Measurements from ENCODE around the gene NRG2.

NRG2 gene

GRCh38 chr5:139911425-139912120, 131.5 kb downstream of the NRG2 start:
- no peaks in the 10 kb centered on the region for H3K9me3 ChIP-seq (ENCODE audit: control insufficient read depth, low read length)
- no peak overlapping the region for H3K27ac ChIP-seq (ENCODE audit: insufficient read depth, low read depth, low read length, poor library complexity, severe bottlenecking)
- WGBS, 2 experiments: 90 to 94% methylated on average over 3 to 4 of the region's 4 CpGs
- H3K4me1 ChIP-seq (ENCODE audit: control insufficient read depth, insufficient read depth, low read length): no peaks in the 10 kb centered on the region
- no peaks in the 10 kb centered on the region for H3K36me3 ChIP-seq (ENCODE audit: control insufficient read depth, insufficient read depth, low read length)
- no peak overlapping the region for H3K4me3 ChIP-seq (ENCODE audit: insufficient read depth, low read depth, low read length)
- H3K27me3 ChIP-seq (ENCODE audit: control insufficient read depth, insufficient read depth, low read length, poor library complexity, severe bottlenecking): no peaks in the 10 kb centered on the region

- Histone ChIP-seq H3K4me1 (ENCODE audit: control insufficient read depth, insufficient read depth, low read length) (no peaks in the 10 kb centered on the region), H3K27ac (ENCODE audit: insufficient read depth, low read depth, low read length, poor library complexity, severe bottlenecking) (no peak overlapping the region), H3K9me3 (ENCODE audit: control insufficient read depth, low read length) (no peaks in the 10 kb centered on the region), H3K27me3 (ENCODE audit: control insufficient read depth, insufficient read depth, low read length, poor library complexity, severe bottlenecking) (peaks cover 3% of the 10 kb centered on the region), H3K36me3 (ENCODE audit: control insufficient read depth, insufficient read depth, low read length) (no peaks in the 10 kb centered on the region), H3K4me3 (ENCODE audit: insufficient read depth, low read depth, low read length) (no peak overlapping the region)
- WGBS, 2 experiments: 84 to 85% methylated on average over 5 of the region's 5 CpGs
Measured at GRCh38 chr5:139910901-139911300, 132.2 kb downstream of the NRG2 start.

- 93 to 95% methylated on average over 3 of the region's 3 CpGs for WGBS, 2 experiments
- Histone ChIP-seq H3K4me1 (ENCODE audit: control insufficient read depth, insufficient read depth, low read length) (peaks cover 7% of the 10 kb centered on the region), H3K27ac (ENCODE audit: insufficient read depth, low read depth, low read length, poor library complexity, severe bottlenecking) (no peak overlapping the region), H3K9me3 (ENCODE audit: control insufficient read depth, low read length) (no peaks in the 10 kb centered on the region), H3K36me3 (ENCODE audit: control insufficient read depth, insufficient read depth, low read length) (no peaks in the 10 kb centered on the region), H3K27me3 (ENCODE audit: control insufficient read depth, insufficient read depth, low read length, poor library complexity, severe bottlenecking) (peaks cover 3% of the 10 kb centered on the region), H3K4me3 (ENCODE audit: insufficient read depth, low read depth, low read length) (no peak overlapping the region)
Measured at GRCh38 chr5:139910036-139910435, 133.1 kb downstream of the NRG2 start.

DNA sequence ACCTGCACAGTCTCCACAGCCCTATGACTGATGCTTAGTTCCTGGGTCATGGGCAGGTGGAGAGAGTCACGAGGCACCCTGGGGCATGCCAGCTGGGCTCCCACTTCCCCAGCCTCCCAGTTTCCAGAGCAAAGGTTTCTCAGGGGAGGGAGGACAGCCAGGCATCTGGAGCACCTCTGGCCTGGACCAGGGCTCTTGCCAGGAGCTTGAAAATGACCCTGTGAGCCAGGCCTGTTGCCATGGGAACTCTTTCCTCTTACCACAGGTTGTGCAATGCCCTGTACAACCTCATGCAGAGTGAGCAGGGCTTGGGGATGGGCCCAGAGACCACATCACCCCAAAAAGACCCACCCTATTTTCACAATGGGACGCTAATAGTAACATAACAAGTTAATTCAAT, 134.3 kb downstream of the NRG2 start:
- no peak overlapping the region for H3K4me3 ChIP-seq (ENCODE audit: insufficient read depth, low read depth, low read length)
- no peaks in the 10 kb centered on the region for H3K9me3 ChIP-seq (ENCODE audit: control insufficient read depth, low read length)
- H3K27me3 ChIP-seq (ENCODE audit: control insufficient read depth, insufficient read depth, low read length, poor library complexity, severe bottlenecking): peaks cover 16% of the 10 kb centered on the region
- H3K4me1 ChIP-seq (ENCODE audit: control insufficient read depth, insufficient read depth, low read length): peaks cover 13% of the 10 kb centered on the region
- no peak overlapping the region for H3K27ac ChIP-seq (ENCODE audit: insufficient read depth, low read depth, low read length, poor library complexity, severe bottlenecking)
- H3K36me3 ChIP-seq (ENCODE audit: control insufficient read depth, insufficient read depth, low read length): no peaks in the 10 kb centered on the region
- WGBS, 2 experiments: 74 to 84% methylated on average over 2 of the region's 2 CpGs

GRCh38 chr5:139906661-139907060, 136.4 kb downstream of the NRG2 start:
- H3K4me1 ChIP-seq (ENCODE audit: control insufficient read depth, insufficient read depth, low read length): peaks cover 13% of the 10 kb centered on the region
- H3K27me3 ChIP-seq (ENCODE audit: control insufficient read depth, insufficient read depth, low read length, poor library complexity, severe bottlenecking): peaks cover 37% of the 10 kb centered on the region
- H3K36me3 ChIP-seq (ENCODE audit: control insufficient read depth, insufficient read depth, low read length): no peaks in the 10 kb centered on the region
- WGBS, 2 experiments: 89 to 90% methylated on average over 2 of the region's 2 CpGs
- H3K27ac ChIP-seq (ENCODE audit: insufficient read depth, low read depth, low read length, poor library complexity, severe bottlenecking): no peak overlapping the region
- H3K9me3 ChIP-seq (ENCODE audit: control insufficient read depth, low read length): no peaks in the 10 kb centered on the region
- no peak overlapping the region for H3K4me3 ChIP-seq (ENCODE audit: insufficient read depth, low read depth, low read length)

GRCh38 chr5:139904816-139905661, 138.1 kb downstream of the NRG2 start:
- no peak overlapping the region for H3K27ac ChIP-seq (ENCODE audit: insufficient read depth, low read depth, low read length, poor library complexity, severe bottlenecking)
- H3K36me3 ChIP-seq (ENCODE audit: control insufficient read depth, insufficient read depth, low read length): no peaks in the 10 kb centered on the region
- peak overlapping the region; percentile 49 for H3K4me3 ChIP-seq (ENCODE audit: insufficient read depth, low read depth, low read length)
- H3K9me3 ChIP-seq (ENCODE audit: control insufficient read depth, low read length): no peaks in the 10 kb centered on the region
- H3K27me3 ChIP-seq (ENCODE audit: control insufficient read depth, insufficient read depth, low read length, poor library complexity, severe bottlenecking): peaks cover 53% of the 10 kb centered on the region
- 12 to 15% methylated on average over 22 of the region's 22 CpGs for WGBS, 2 experiments
- H3K4me1 ChIP-seq (ENCODE audit: control insufficient read depth, insufficient read depth, low read length): peaks cover 13% of the 10 kb centered on the region

- Histone ChIP-seq H3K27ac (ENCODE audit: insufficient read depth, low read depth, low read length, poor library complexity, severe bottlenecking) (no peak overlapping the region), H3K9me3 (ENCODE audit: control insufficient read depth, low read length) (no peaks in the 10 kb centered on the region), H3K4me1 (ENCODE audit: control insufficient read depth, insufficient read depth, low read length) (peaks cover 13% of the 10 kb centered on the region), H3K36me3 (ENCODE audit: control insufficient read depth, insufficient read depth, low read length) (no peaks in the 10 kb centered on the region), H3K27me3 (ENCODE audit: control insufficient read depth, insufficient read depth, low read length, poor library complexity, severe bottlenecking) (peaks cover 59% of the 10 kb centered on the region), H3K4me3 (ENCODE audit: insufficient read depth, low read depth, low read length) (peak overlapping the region; percentile 49)
- WGBS, 2 experiments: 1% methylated on average over 17 of the region's 17 CpGs
Measured at GRCh38 chr5:139904566-139904815, 138.6 kb downstream of the NRG2 start.

DNA sequence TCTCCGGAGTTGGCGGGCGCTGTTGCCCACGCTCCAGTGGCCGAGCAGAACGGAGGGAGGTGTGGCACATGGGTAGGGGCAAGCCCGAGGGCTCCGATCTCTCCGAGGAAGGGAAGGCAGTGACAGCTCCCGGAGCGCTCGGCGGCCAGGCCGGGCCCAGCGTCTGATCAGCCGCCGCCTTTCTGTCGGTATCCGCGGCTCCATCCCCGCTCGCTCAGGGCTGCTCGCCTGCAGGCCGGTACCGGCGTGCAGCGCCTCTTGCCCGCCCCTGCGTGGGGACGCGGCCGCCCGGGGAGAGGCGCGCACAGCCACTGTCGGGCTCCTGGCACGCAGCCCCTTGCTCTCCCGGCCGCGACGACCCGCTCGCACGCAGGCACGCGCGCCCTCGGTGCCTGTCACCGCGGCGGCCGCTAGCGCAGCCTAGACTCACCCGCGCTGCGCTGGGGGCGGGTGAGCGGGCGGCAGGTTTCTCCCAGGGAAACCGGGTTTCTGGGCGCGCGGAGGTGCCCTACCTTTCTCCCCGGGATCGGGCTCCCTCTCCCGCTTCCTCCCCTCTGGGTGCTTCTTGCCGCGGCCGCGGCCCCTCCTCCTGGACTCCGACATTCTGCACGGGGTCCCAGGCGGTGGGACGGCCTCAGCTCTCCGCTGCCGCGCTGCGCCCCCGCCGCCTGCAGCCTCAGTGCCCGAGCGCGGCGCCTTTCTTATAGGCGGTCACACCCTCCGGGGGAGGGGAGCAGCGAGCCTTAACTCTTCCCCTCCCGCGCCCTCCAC, 139.1 kb downstream of the NRG2 start:
- peaks cover 60% of the 10 kb centered on the region for H3K27me3 ChIP-seq (ENCODE audit: control insufficient read depth, insufficient read depth, low read length, poor library complexity, severe bottlenecking)
- 0% methylated on average over 89 of the region's 89 CpGs for WGBS, 2 experiments

GRCh38 chr5:139903450-139903794, 139.7 kb downstream of the NRG2 start:
- peak overlapping the region; percentile 49 for H3K4me3 ChIP-seq (ENCODE audit: insufficient read depth, low read depth, low read length)
- H3K36me3 ChIP-seq (ENCODE audit: control insufficient read depth, insufficient read depth, low read length): no peaks in the 10 kb centered on the region
- 2 to 3% methylated on average over 14 of the region's 14 CpGs for WGBS, 2 experiments
- no peaks in the 10 kb centered on the region for H3K9me3 ChIP-seq (ENCODE audit: control insufficient read depth, low read length)
- H3K4me1 ChIP-seq (ENCODE audit: control insufficient read depth, insufficient read depth, low read length): peaks cover 13% of the 10 kb centered on the region
- H3K27ac ChIP-seq (ENCODE audit: insufficient read depth, low read depth, low read length, poor library complexity, severe bottlenecking): no peak overlapping the region
- peaks cover 65% of the 10 kb centered on the region for H3K27me3 ChIP-seq (ENCODE audit: control insufficient read depth, insufficient read depth, low read length, poor library complexity, severe bottlenecking)

More for the DNA sequence above, 139.1 kb downstream of the NRG2 start:
- no peak overlapping the region for H3K27ac ChIP-seq (ENCODE audit: insufficient read depth, low read depth, low read length, poor library complexity, severe bottlenecking)
- no peaks in the 10 kb centered on the region for H3K36me3 ChIP-seq (ENCODE audit: control insufficient read depth, insufficient read depth, low read length)
- no peaks in the 10 kb centered on the region for H3K9me3 ChIP-seq (ENCODE audit: control insufficient read depth, low read length)
- peak overlapping the region; percentile 49 for H3K4me3 ChIP-seq (ENCODE audit: insufficient read depth, low read depth, low read length)
- H3K4me1 ChIP-seq (ENCODE audit: control insufficient read depth, insufficient read depth, low read length): peaks cover 13% of the 10 kb centered on the region

DNA sequence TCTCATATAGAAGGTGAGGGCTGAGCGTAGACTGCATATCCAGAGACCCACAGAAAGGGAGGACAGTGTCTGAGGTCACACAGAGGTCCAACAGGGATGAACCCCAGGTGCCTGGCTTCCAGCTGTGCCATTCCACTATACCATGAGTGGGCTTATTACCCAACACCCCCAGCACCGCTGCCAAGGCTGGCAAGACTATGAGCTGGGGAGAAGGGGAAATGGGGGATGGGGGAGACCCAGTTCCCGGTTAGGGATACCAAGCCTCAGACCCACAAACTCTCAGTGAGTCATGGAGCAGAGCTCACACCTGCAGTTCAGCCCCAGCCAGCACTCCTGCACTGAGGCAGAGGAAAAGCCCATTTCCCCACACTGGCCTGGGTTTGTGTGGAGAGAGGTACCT, 141.1 kb downstream of the NRG2 start:
- no peaks in the 10 kb centered on the region for H3K36me3 ChIP-seq (ENCODE audit: control insufficient read depth, insufficient read depth, low read length)
- no peak overlapping the region for H3K27ac ChIP-seq (ENCODE audit: insufficient read depth, low read depth, low read length, poor library complexity, severe bottlenecking)
- H3K27me3 ChIP-seq (ENCODE audit: control insufficient read depth, insufficient read depth, low read length, poor library complexity, severe bottlenecking): peaks cover 65% of the 10 kb centered on the region
- WGBS, 2 experiments: 42 to 43% methylated on average over 3 of the region's 3 CpGs
- no peaks in the 10 kb centered on the region for H3K9me3 ChIP-seq (ENCODE audit: control insufficient read depth, low read length)
- no peak overlapping the region for H3K4me3 ChIP-seq (ENCODE audit: insufficient read depth, low read depth, low read length)
- peaks cover 13% of the 10 kb centered on the region for H3K4me1 ChIP-seq (ENCODE audit: control insufficient read depth, insufficient read depth, low read length)
